Measurements from ENCODE around the gene RDH11.

GRCh38 chr14:67725171-67725570 lies 29.6 kb upstream of the RDH11 start:
- no peak for TF ChIP-seq CTCF (optimal IDR thresholded peaks at IDR 0.05 in 1 of 3, IDR thresholded peaks at IDR 0.05 in 1 of 3, conservative IDR thresholded peaks at IDR 0.05 in 1 of 3; ENCODE audit: extremely low read depth in 1 of 3, insufficient read depth in 2 of 3, low read length in 3 of 3)
- no peak for TF ChIP-seq EZH2 (IDR thresholded peaks at IDR 0.05; ENCODE audit: low read length)
